HG02852 (cell line): ENCODE data around the gene MON1A.
A peak's percentile ranks its signal among the peaks of the same experiment; 100 is the strongest.
"Not testable (repeated sequence)": the region's sequence is repeated elsewhere in the genome, so short reads cannot be mapped to it uniquely, and the experiment has no call there.

Source experiments
- ATAC-seq: cut with Tn5 transposase; IDR thresholded peaks from one replicate; pipeline ENCODE4 v1.9.1; 2021; ENCODE audit warnings: mild to moderate bottlenecking, moderate library complexity; ENCODE audit not compliant: unreplicated experiment

MON1A gene

GRCh38 chr3:49917806-49918590 is 11.6 kb downstream of the MON1A start:
- ATAC-seq, result not testable (repeated sequence)

GRCh38 chr3:49916686-49917085 is 12.9 kb downstream of the MON1A start:
- ATAC-seq, result no peak

GRCh38 chr3:49914906-49915305 is 14.7 kb downstream of the MON1A start:
- no peak for ATAC-seq

- no peak for ATAC-seq
Measured at GRCh38 chr3:49912881-49913281, 16.7 kb downstream of the MON1A start.

GRCh38 chr3:49911611-49912010 is 18.0 kb downstream of the MON1A start:
- ATAC-seq, result no peak

- ATAC-seq, result no peak
Measured at GRCh38 chr3:49911124-49911420, 18.5 kb downstream of the MON1A start.

GRCh38 chr3:49910409-49911123 is 19.0 kb downstream of the MON1A start:
- no peak for ATAC-seq

GRCh38 chr3:49908373-49909199 is 21.0 kb downstream of the MON1A start:
- no peak for ATAC-seq

GRCh38 chr3:49906073-49906743 is 23.4 kb downstream of the MON1A start:
- no peak for ATAC-seq

- ATAC-seq, result not testable (repeated sequence)
Measured at GRCh38 chr3:49904448-49904847, 25.2 kb downstream of the MON1A start.

GRCh38 chr3:49903451-49904424 is 25.9 kb downstream of the MON1A start, which contains the start of gene MST1R:
Gene MST1R, minus strand, starts transcription at chr3:49903873. Its CDS starts 264 bp downstream, at chr3:49903609.
- peak; percentile 68 for ATAC-seq

- ATAC-seq, result no peak
Measured at GRCh38 chr3:49902511-49903345, 26.9 kb downstream of the MON1A start.

GRCh38 chr3:49901366-49902339 is 28.0 kb downstream of the MON1A start:
- no peak for ATAC-seq

GRCh38 chr3:49900491-49901153 is 29.0 kb downstream of the MON1A start:
- no peak for ATAC-seq

GRCh38 chr3:49899815-49900214 is 29.8 kb downstream of the MON1A start:
- ATAC-seq, result no peak

- no peak for ATAC-seq
Measured at GRCh38 chr3:49898991-49899390, 30.6 kb downstream of the MON1A start.

- ATAC-seq, result no peak
Measured at GRCh38 chr3:49896345-49896744, 33.3 kb downstream of the MON1A start.
